GM12878 (cell line): ENCODE measurements around the gene USP37. TPM values are rescaled to one million over a fixed set of nuclear protein-coding genes. Genes with fewer than 3 reads are reported as not detected.

ENCODE experiments used
- ATAC-seq: fragments of 200-7000 bp; cut with Tn5 transposase; 3 replicates; pipeline ENCODE4 v1.9.1; 2020; ENCODE audit warnings: mild to moderate bottlenecking, moderate library complexity
- BruUV-seq: library from RNA; stranded (reverse); fragments of 400-500 nt; replicated peaks from 2 replicates; lab custom pipeline; 2021; lab: Mats Ljungman, UMichigan
- CTCF ChIA-PET: fragments of 300-600 bp; sonication (Branson Sonifier 250); formaldehyde crosslinking; extraction: SDS; loops from one replicate; lab custom pipeline; 2021; ENCODE audit warnings: inconsistent platforms; lab: Yijun Ruan, JAX
- POLR2A ChIA-PET: fragments of 350-600 bp; formaldehyde crosslinking; extraction: SDS; loops from one replicate; lab custom pipeline; 2021; ENCODE audit warnings: inconsistent platforms; lab: Charles Lee
- RAD21 ChIA-PET: fragments of 300-600 bp; sonication (Branson Sonifier 250); formaldehyde crosslinking; loops from one replicate; lab custom pipeline; 2023; ENCODE audit warnings: antibody characterized with exemption; ENCODE audit not compliant: unreplicated experiment; lab: Charles Lee
- SMC1A ChIA-PET: fragments of 300-600 bp; sonication (Branson Sonifier 250); formaldehyde crosslinking; loops from one replicate; lab custom pipeline; 2023; ENCODE audit not compliant: unreplicated experiment, uncharacterized antibody; lab: Charles Lee
- DNase-seq: peaks from one replicate; pipeline ENCODE4 v3.0.0-alpha.2; 2011; ENCODE audit warnings: low read depth, low spot score
- FAIRE-seq: peaks from 3 replicates; lab custom pipeline; 2011; peaks lifted over from hg19 to GRCh38; lab: Jason Lieb, UNC
- H2AFZ ChIP-seq: 2 replicates; pipeline ENCODE4 v1.6.0; 2011; ENCODE audit warnings: low read depth, low read length, control low read depth; ENCODE audit not compliant: control insufficient read depth
- H3K27ac ChIP-seq: 2 replicates; pipeline ENCODE4 v1.5.1; 2011; ENCODE audit warnings: control low read depth; ENCODE audit not compliant: control insufficient read depth, insufficient read depth
- H3K27me3 ChIP-seq, 2 experiments: replicated peaks in 1 of 2; 2 replicates each; pipeline versions ENCODE4 v1.6.0 to v1.6.1; 2011; ENCODE audit warnings: low read length in 1 of 2; ENCODE audit not compliant: control insufficient read depth in 2 of 2, insufficient read depth in 2 of 2
- H3K36me3 ChIP-seq, 2 experiments: 2 replicates each; pipeline ENCODE4 v1.5.1; 2011; ENCODE audit warnings: low read length in 1 of 2; ENCODE audit not compliant: control insufficient read depth in 2 of 2, insufficient read depth in 2 of 2
- H3K4me1 ChIP-seq: 2 replicates; pipeline ENCODE4 v1.6.1; 2011; ENCODE audit warnings: mild to moderate bottlenecking, low read length, moderate library complexity, mixed read lengths; ENCODE audit not compliant: control insufficient read depth, insufficient read depth
- H3K4me2 ChIP-seq: 2 replicates; pipeline ENCODE4 v1.6.0; 2011; ENCODE audit warnings: control low read depth; ENCODE audit not compliant: control insufficient read depth, insufficient read depth
- H3K4me3 ChIP-seq: fragments of 200-600 bp; sonication (generic); 2 replicates; pipeline ENCODE4 v1.5.1; 2016
- H3K79me2 ChIP-seq: 2 replicates; pipeline ENCODE4 v1.6.0; 2011; ENCODE audit warnings: low read length; ENCODE audit not compliant: control insufficient read depth, insufficient read depth
- H3K9ac ChIP-seq: 2 replicates; pipeline ENCODE4 v1.8.0; 2011; ENCODE audit warnings: low read length, control low read depth, mixed read lengths; ENCODE audit not compliant: control insufficient read depth, insufficient read depth
- H3K9me3 ChIP-seq: replicated peaks from 3 replicates; pipeline ENCODE4 v1.5.1; 2011; ENCODE audit warnings: mild to moderate bottlenecking, low read length; ENCODE audit not compliant: control insufficient read depth, insufficient read depth
- H4K20me1 ChIP-seq: 2 replicates; pipeline ENCODE4 v1.6.0; 2011; ENCODE audit not compliant: control insufficient read depth, insufficient read depth
- CEBPZ ChIP-seq: fragments of 150-350 bp; IDR thresholded peaks from 2 replicates; pipeline ENCODE4 v1.6.1; 2016; ENCODE audit warnings: low read depth, low read length
- MYB ChIP-seq: fragments of 150-350 bp; IDR thresholded peaks from 2 replicates; pipeline ENCODE4 v1.6.1; 2014; ENCODE audit warnings: mild to moderate bottlenecking, low read depth, low read length, borderline replicate concordance
- STAT3 ChIP-seq: IDR thresholded peaks from 2 replicates; pipeline ENCODE4 v1.6.1; 2011; ENCODE audit warnings: low read depth, low read length, improper control_type of control experiment
- WGBS: methylation state at CpG from one replicate; pipeline ENCODE4 v1.1.6; 2016; ENCODE audit warnings: low lambda C conversion rate; ENCODE audit not compliant: insufficient replicate concordance, insufficient coverage; ENCODE audit errors: missing lambda C conversion rate; 5-methylcytosine and 5-hydroxymethylcytosine counted together
- in situ Hi-C: fragments of 300-500 bp; cut with MboI; formaldehyde crosslinking; loops from 9 replicates; pipeline ENCODE4 v1.14.3; 2018; ENCODE audit warnings: mixed read lengths
- intact Hi-C: fragments of 100-400 bp; cut with micrococcal nuclease; formaldehyde crosslinking; loops from one replicate; pipeline ENCODE4 v1.14.2; 2022; ENCODE audit not compliant: unreplicated experiment
- polyA plus RNA-seq, 11 experiments: library from polyadenylated mRNA; depleted of rRNA in 4 of 11; unstranded in 6 of 11; stranded (reverse) in 5 of 11; fragments of >200 nt; fragmentation: Nextera tagmentation in 4 of 11; fragmentation: Illumina TruSeq in 1 of 11; extraction: Ambion mirVana in 4 of 11; extraction: Trizol in 1 of 11; gene quantifications; 1 replicate in 1 of 11; 2 replicates in 10 of 11; pipeline versions ENCODE4 v1.2.1 to v1.2.3, GENCODE V29; 2011 to 2016; ENCODE audit warnings: inconsistent platforms in 2 of 11, missing spikeins in 2 of 11, low read depth in 1 of 11
- total RNA-seq, 4 experiments: library from RNA; depleted of rRNA in 3 of 4; stranded (reverse); fragments of >200 nt in 3 of 4; fragmentation: Illumina TruSeq in 1 of 4; extraction: Trizol in 1 of 4; gene quantifications; 2 replicates each; pipeline versions ENCODE4 v1.2.1 to v1.2.3, GENCODE V29; 2013 to 2021
- TF ChIP-seq, protein P1 (sequence below): IDR thresholded peaks from 2 replicates; pipeline ENCODE4 v1.6.1; 2011; ENCODE audit warnings: low read depth, mild to moderate bottlenecking, low read length, moderate library complexity, borderline replicate concordance; ENCODE audit errors: extremely low read depth

USP37 gene
- total and polyA plus RNA-seq, 10 of the 15 experiments (the other 5 are each of a cell fraction or from before 2014, with no cell fraction given) = 2.8 to 16.0 (median 10.4) TPM

DNA sequence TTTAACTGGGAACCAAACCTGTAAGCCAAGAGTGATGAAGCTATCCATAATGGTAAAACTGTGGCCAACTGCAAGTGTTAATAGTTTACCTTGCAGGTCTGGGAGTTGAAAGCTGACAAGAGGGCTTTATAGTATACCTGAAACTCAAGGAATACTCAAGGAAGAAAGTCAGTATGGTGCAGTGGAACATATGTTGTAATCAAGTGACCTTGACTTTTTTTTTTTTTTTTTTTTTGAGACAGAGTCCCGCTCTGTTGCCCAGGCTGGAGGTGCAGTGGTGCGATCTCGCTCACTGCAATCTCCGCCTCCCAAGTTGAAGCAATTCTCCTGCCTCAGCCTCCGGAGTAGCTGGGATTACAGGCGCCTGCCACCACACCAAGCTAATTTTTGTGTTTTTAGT lies 121.6 kb downstream of the USP37 start:
- Histone ChIP-seq H3K79me2 (no peaks in the 10 kb centered on the region), H3K4me2 (no peak overlapping the region), H3K4me1 (no peaks in the 10 kb centered on the region), H3K27ac (no peak overlapping the region)
- no peak for ATAC-seq
- CTCF ChIA-PET = no interaction called here
- no peak for DNase-seq
- FAIRE-seq = no peak
- in situ Hi-C loops = no loop called here
- POLR2A ChIA-PET = no interaction called here
- TF ChIP-seq CEBPZ = no peak
- TF ChIP-seq MYB = no peak
- TF ChIP-seq STAT3 = no peak
- TF ChIP-seq, protein P1, sequence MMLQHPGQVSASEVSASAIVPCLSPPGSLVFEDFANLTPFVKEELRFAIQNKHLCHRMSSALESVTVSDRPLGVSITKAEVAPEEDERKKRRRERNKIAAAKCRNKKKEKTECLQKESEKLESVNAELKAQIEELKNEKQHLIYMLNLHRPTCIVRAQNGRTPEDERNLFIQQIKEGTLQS = no peak
- TF ChIP-seq, all 136 proteins: peak for 0
- Histone ChIP-seq H3K36me3 (peaks cover 1 to 4% of the 10 kb centered on the region in 2 experiments; a peak in 3 of 4 replicates), H4K20me1 (no peaks in the 10 kb centered on the region), H3K9ac (no peak overlapping the region), H3K4me3 (no peak overlapping the region), H3K27me3 (no peaks in the 10 kb centered on the region), H2AFZ (no peak overlapping the region), H3K9me3 (no peaks in the 10 kb centered on the region)
- intact Hi-C loops = no loop called here
- RAD21 ChIA-PET = no interaction called here
- BruUV-seq = no TSS peak
- 100% methylated on average over 3 of the region's 6 CpGs for WGBS
- SMC1A ChIA-PET = no interaction called here
